HCT116 (cell line): ENCODE results near the gene FBXO42. TPM values are rescaled to one million over a fixed set of nuclear protein-coding genes. Genes with fewer than 3 reads are reported as not detected.

Source experiments
- ATAC-seq: fragments of 200-7000 bp; cut with Tn5 transposase; 2 replicates; pipeline ENCODE4 v1.9.1; 2020; ENCODE audit warnings: mild to moderate bottlenecking, moderate library complexity
- BruUV-seq: library from RNA; stranded (reverse); fragments of 400-500 nt; replicated peaks from 2 replicates; lab custom pipeline; 2021; lab: Mats Ljungman, UMichigan
- CTCF ChIA-PET: fragments of 300-600 bp; sonication (Branson Sonifier 250); formaldehyde crosslinking; loops from one replicate; lab custom pipeline; 2021; ENCODE audit warnings: antibody characterized with exemption; lab: Charles Lee
- POLR2A ChIA-PET: fragments of 300-600, 350-600 bp; sonication (Branson Sonifier 250); formaldehyde crosslinking; loops from one replicate; lab custom pipeline; 2021; ENCODE audit warnings: antibody characterized with exemption; lab: Charles Lee
- RAD21 ChIA-PET, 2 experiments: fragments of 300-600 bp; sonication (Branson Sonifier 250); formaldehyde crosslinking; loops; one replicate each; lab custom pipeline; 2023; ENCODE audit warnings: low total read pairs in 2 of 2; ENCODE audit not compliant: uncharacterized antibody in 2 of 2, unreplicated experiment in 2 of 2, low non-redundant PET in 1 of 2; lab: Charles Lee
- DNase-seq: peaks from one replicate; pipeline ENCODE4 v3.0.0-alpha.2; 2010; ENCODE audit warnings: low read depth, low spot score
- H2AFZ ChIP-seq: fragments of 200-600 bp; shearing (Covaris generic), sonication (generic); 2 replicates; pipeline ENCODE4 v1.6.1; 2017; ENCODE audit warnings: low read depth, mixed run types, mixed read lengths, antibody characterized with exemption, low read length; ENCODE audit not compliant: poor library complexity, severe bottlenecking
- H3K27ac ChIP-seq: 2 replicates; pipeline ENCODE4 v1.5.1; 2012; ENCODE audit warnings: low read depth, low read length
- H3K27me3 ChIP-seq: fragments of 200-600 bp; sonication (generic); 2 replicates; pipeline ENCODE4 v1.6.1; 2016; ENCODE audit warnings: mixed run types, low read length, mixed read lengths; ENCODE audit not compliant: insufficient read depth
- H3K36me3 ChIP-seq, 2 experiments: fragments of 200-500 bp in 1 of 2; fragments of 200-600 bp in 1 of 2; sonication (Bioruptor generic) in 1 of 2; sonication (generic) in 1 of 2; 2 replicates each; pipeline versions ENCODE4 v1.5.1 to v1.6.1; 2014 to 2016; ENCODE audit warnings: low read length in 2 of 2, inconsistent platforms in 1 of 2, mixed read lengths in 1 of 2, mixed run types in 1 of 2; ENCODE audit not compliant: insufficient read depth in 2 of 2, control insufficient read depth in 1 of 2
- H3K4me1 ChIP-seq, 2 experiments: fragments of 200-600 bp in 1 of 2; sonication (generic) in 1 of 2; 2 replicates each; pipeline versions ENCODE4 v1.5.1 to v1.6.1; 2012 to 2017; ENCODE audit warnings: low read length in 2 of 2, inconsistent platforms in 1 of 2, mild to moderate bottlenecking in 1 of 2, mixed read lengths in 1 of 2, mixed run types in 1 of 2, moderate library complexity in 1 of 2; ENCODE audit not compliant: insufficient read depth in 2 of 2, control insufficient read depth in 1 of 2
- H3K4me2 ChIP-seq: fragments of 200-600 bp; sonication (generic); 2 replicates; pipeline ENCODE4 v1.6.1; 2017; ENCODE audit warnings: mixed run types, low read length, mixed read lengths
- H3K4me3 ChIP-seq, 2 experiments: fragments of 200-600 bp in 1 of 2; sonication (generic) in 1 of 2; replicated peaks in 1 of 2; 2 replicates each; pipeline ENCODE4 v1.5.1; 2011 to 2016; ENCODE audit warnings: low read length in 2 of 2, control low read depth in 1 of 2, low read depth in 1 of 2, mild to moderate bottlenecking in 1 of 2, mixed read lengths in 1 of 2, mixed run types in 1 of 2
- H3K79me2 ChIP-seq: fragments of 200-600 bp; sonication (generic); 2 replicates; pipeline ENCODE4 v1.6.1; 2017; ENCODE audit warnings: mild to moderate bottlenecking, mixed run types, low read length, moderate library complexity, mixed read lengths; ENCODE audit not compliant: insufficient read depth
- H3K9ac ChIP-seq: fragments of 200-600 bp; sonication (generic); 2 replicates; pipeline ENCODE4 v1.6.1; 2016; ENCODE audit warnings: low read length, mixed read lengths
- H3K9me2 ChIP-seq: fragments of 200-600 bp; sonication (generic), shearing (Covaris generic); 2 replicates; pipeline ENCODE4 v1.6.1; 2017; ENCODE audit warnings: mixed run types, mild to moderate bottlenecking, moderate library complexity; ENCODE audit not compliant: insufficient read depth
- H3K9me3 ChIP-seq, 2 experiments: fragments of 200-500 bp in 1 of 2; fragments of 200-600 bp in 1 of 2; sonication (Bioruptor generic) in 1 of 2; sonication (generic) in 1 of 2; 2 replicates each; pipeline ENCODE4 v1.6.1; 2014 to 2017; ENCODE audit warnings: low read length in 2 of 2, mixed read lengths in 2 of 2, inconsistent platforms in 1 of 2, low read depth in 1 of 2, mild to moderate bottlenecking in 1 of 2, mixed run types in 1 of 2, moderate library complexity in 1 of 2; ENCODE audit not compliant: control insufficient read depth in 1 of 2, insufficient read depth in 1 of 2
- H4K20me1 ChIP-seq: fragments of 200-600 bp; sonication (generic), shearing (Covaris generic); 2 replicates; pipeline ENCODE4 v1.6.1; 2017; ENCODE audit warnings: mixed run types, mild to moderate bottlenecking, moderate library complexity; ENCODE audit not compliant: insufficient read depth
- CBX3 ChIP-seq: IDR thresholded peaks from 2 replicates; pipeline ENCODE4 v1.6.1; 2012; ENCODE audit warnings: low read depth
- CEBPB ChIP-seq: IDR thresholded peaks from 2 replicates; pipeline ENCODE4 v1.6.1; 2012; ENCODE audit warnings: low read depth
- CTCF ChIP-seq, 3 experiments: fragments of 200-600 bp in 1 of 3; sonication (generic) in 1 of 3; IDR thresholded peaks in 2 of 3; conservative IDR thresholded peaks in 1 of 3; 2 replicates each; pipeline ENCODE4 v1.5.1; 2012 to 2017; ENCODE audit warnings: low read depth in 2 of 3, low read length in 2 of 3, antibody characterized with exemption in 1 of 3, borderline replicate concordance in 1 of 3, control low read depth in 1 of 3, mild to moderate bottlenecking in 1 of 3, mixed read lengths in 1 of 3, mixed run types in 1 of 3, moderate library complexity in 1 of 3; ENCODE audit not compliant: insufficient read depth in 1 of 3
- EZH2phosphoT487 ChIP-seq: fragments of 200-600 bp; IDR thresholded peaks from 2 replicates; pipeline ENCODE4 v1.6.1; 2018; ENCODE audit warnings: antibody characterized with exemption, borderline replicate concordance
- FOSL1 ChIP-seq: IDR thresholded peaks from 2 replicates; pipeline ENCODE4 v1.6.1; 2012; ENCODE audit warnings: low read depth
- JUND ChIP-seq: IDR thresholded peaks from 2 replicates; pipeline ENCODE4 v1.6.1; 2012
- POLR2A ChIP-seq: IDR thresholded peaks from 2 replicates; pipeline ENCODE4 v1.7.0; 2011; ENCODE audit warnings: borderline replicate concordance; ENCODE audit not compliant: insufficient read depth, insufficient read length; ENCODE audit errors: extremely low read depth
- POLR2AphosphoS5 ChIP-seq: IDR thresholded peaks from 2 replicates; pipeline ENCODE4 v1.6.1; 2011; ENCODE audit warnings: mild to moderate bottlenecking, low read depth, low read length, moderate library complexity
- SIN3A ChIP-seq: IDR thresholded peaks from 2 replicates; pipeline ENCODE4 v1.6.1; 2012; ENCODE audit warnings: low read depth
- SP1 ChIP-seq: IDR thresholded peaks from 2 replicates; pipeline ENCODE4 v1.6.1; 2012; ENCODE audit warnings: low read depth
- TCF7L2 ChIP-seq: IDR thresholded peaks from 2 replicates; pipeline ENCODE4 v1.7.0; 2011; ENCODE audit warnings: borderline replicate concordance, inconsistent platforms; ENCODE audit not compliant: insufficient read depth, insufficient read length; ENCODE audit errors: extremely low read depth
- ZFX ChIP-seq: fragments of 450-650 bp; IDR thresholded peaks from 2 replicates; pipeline ENCODE4 v1.6.1; 2017
- intact Hi-C: fragments of 100-400 bp; cut with micrococcal nuclease; formaldehyde crosslinking; loops from 2 replicates; pipeline ENCODE4 v1.10.0; 2022
- total RNA-seq: library from RNA; stranded (reverse); gene quantifications from one replicate; pipeline ENCODE4 v1.2.1, GENCODE V29; 2021; ENCODE audit not compliant: unreplicated experiment

The FBXO42 gene
- total RNA-seq, 1 experiment from 2014 or later = 20.6 TPM

- no peak for DNase-seq
- no peaks in the 10 kb centered on the region for H4K20me1 ChIP-seq
- peaks cover 0 to 22% of the 10 kb centered on the region in 2 experiments; a peak in 2 of 4 replicates for H3K4me1 ChIP-seq
- H3K27me3 ChIP-seq = no peaks in the 10 kb centered on the region
- no peak overlapping the region for H3K4me2 ChIP-seq
- TF ChIP-seq FOSL1 (no peak), POLR2A (no peak), EZH2phosphoT487 (no peak), JUND (no peak), SP1 (no peak)
- TF ChIP-seq, all 23 proteins: peak for 0
- H3K9me3 ChIP-seq = no peaks in the 10 kb centered on the region
- no peak for ATAC-seq
- no peaks in the 10 kb centered on the region for H3K9me2 ChIP-seq
- intact Hi-C loops = no loop called here
- no peaks in the 10 kb centered on the region for H3K79me2 ChIP-seq
- H3K27ac ChIP-seq = no peak overlapping the region
- no peak overlapping the region for H3K4me3 ChIP-seq
- BruUV-seq = no TSS peak
- no peak overlapping the region for H2AFZ ChIP-seq
- peaks cover 7 to 30% of the 10 kb centered on the region in 2 experiments; a peak in 2 of 4 replicates for H3K36me3 ChIP-seq
- RAD21 ChIA-PET = no interaction called here
- H3K9ac ChIP-seq = no peak overlapping the region
- CTCF ChIA-PET = no interaction called here
- POLR2A ChIA-PET = no interaction called here
Observed at GRCh38 chr1:16252912-16253311, 99.4 kb downstream of the FBXO42 start.

- ChIA-PET CTCF (no interaction called here), POLR2A (no interaction called here), RAD21 (no interaction called here)
- Histone ChIP-seq H3K9me2 (no peaks in the 10 kb centered on the region), H3K4me2 (no peak overlapping the region), H3K4me1 (peaks cover 0 to 22% of the 10 kb centered on the region in 2 experiments; a peak in 2 of 4 replicates), H3K27me3 (no peaks in the 10 kb centered on the region), H3K4me3 (no peak overlapping the region), H3K36me3 (peaks cover 7 to 30% of the 10 kb centered on the region in 2 experiments; a peak in 2 of 4 replicates), H3K27ac (no peak overlapping the region), H2AFZ (no peak overlapping the region), H3K9ac (no peak overlapping the region), H3K9me3 (no peaks in the 10 kb centered on the region), H3K79me2 (no peaks in the 10 kb centered on the region)
- intact Hi-C loops = no loop called here
- no peak for DNase-seq
- no TSS peak for BruUV-seq
- no peak for ATAC-seq
- TF ChIP-seq SIN3A = no peak
- TF ChIP-seq CTCF (IDR thresholded peaks at IDR 0.05 in 2 of 3, conservative IDR thresholded peaks at IDR 0.05 in 1 of 3; ENCODE audit: borderline replicate concordance in 1 of 3, insufficient read depth in 1 of 3, low read depth in 2 of 3, low read length in 2 of 3) = no peak
- no peak for TF ChIP-seq POLR2AphosphoS5
- TF ChIP-seq JUND = no peak
- TF ChIP-seq ZFX = no peak
- TF ChIP-seq TCF7L2 = no peak
- no peak for TF ChIP-seq POLR2A
- no peak for TF ChIP-seq CEBPB
- no peak for TF ChIP-seq CBX3
- TF ChIP-seq, all 23 proteins: peak for 0
- no peaks in the 10 kb centered on the region for H4K20me1 ChIP-seq
Observed at GRCh38 chr1:16251381-16251780, 100.9 kb downstream of the FBXO42 start.
